K562 (cell line): ENCODE measurements around the gene SEC14L1. TPM values are rescaled to one million over a fixed set of nuclear protein-coding genes. Genes with fewer than 3 reads are reported as not detected.

ENCODE experiments used
- ATAC-seq: fragments of 200-7000 bp; cut with Tn5 transposase; 3 replicates; pipeline ENCODE4 v1.9.1; 2020; ENCODE audit warnings: moderate library complexity
- BruUV-seq: library from RNA; stranded (reverse); fragments of 400-500 nt; replicated peaks from 2 replicates; lab custom pipeline; 2021; lab: Mats Ljungman, UMichigan
- CTCF ChIA-PET: fragments of 300-600 bp; formaldehyde crosslinking; extraction: SDS; loops from one replicate; lab custom pipeline; 2021; ENCODE audit warnings: low intra/inter-chr PET ratio; lab: Yijun Ruan, JAX
- POLR2A ChIA-PET: fragments of 300-600, 350-650 bp; sonication (Branson Sonifier 250); formaldehyde crosslinking; extraction: SDS; loops from one replicate; lab custom pipeline; 2021; ENCODE audit warnings: antibody characterized with exemption, inconsistent platforms; lab: Yijun Ruan, JAX
- DNase-seq, 4 experiments: peaks; one replicate each; pipeline versions ENCODE4 v3.0.0 to v3.0.0-alpha.2; 2011 to 2018; ENCODE audit warnings: low spot score in 3 of 4, mixed read lengths in 3 of 4; ENCODE audit errors: extremely low read depth in 1 of 4
- FAIRE-seq: peaks from 2 replicates; lab custom pipeline; 2011; peaks lifted over from hg19 to GRCh38; lab: Jason Lieb, UNC
- H2AFZ ChIP-seq: 2 replicates; pipeline ENCODE4 v1.6.0; 2011; ENCODE audit warnings: low read depth, low read length, control low read depth, inconsistent platforms
- H3K27ac ChIP-seq: fragments of 200-600 bp; 3 replicates; pipeline ENCODE4 v1.8.0; 2011; ENCODE audit warnings: low read depth, mild to moderate bottlenecking, control low read depth, inconsistent platforms, low read length, moderate library complexity, mixed read lengths; ENCODE audit errors: extremely low read depth
- H3K27me3 ChIP-seq, 2 experiments: fragments of 300-600 bp in 1 of 2; 2 replicates in 1 of 2; 3 replicates in 1 of 2; pipeline versions ENCODE4 v1.6.0 to v1.8.0; 2011; ENCODE audit warnings: inconsistent platforms in 2 of 2, low read length in 2 of 2, mild to moderate bottlenecking in 1 of 2, mixed read lengths in 1 of 2, moderate library complexity in 1 of 2; ENCODE audit not compliant: control insufficient read depth in 2 of 2, insufficient read depth in 2 of 2
- H3K36me3 ChIP-seq: fragments of 300-600 bp; 3 replicates; pipeline ENCODE4 v1.8.0; 2011; ENCODE audit warnings: mild to moderate bottlenecking, low read length, inconsistent platforms; ENCODE audit not compliant: control insufficient read depth, insufficient read depth
- H3K4me1 ChIP-seq, 2 experiments: fragments of 200-600 bp in 1 of 2; replicated peaks in 1 of 2; 2 replicates in 1 of 2; 3 replicates in 1 of 2; pipeline versions ENCODE4 v1.5.1 to v1.8.0; 2011; ENCODE audit warnings: inconsistent platforms in 2 of 2, low read length in 2 of 2, mild to moderate bottlenecking in 1 of 2, mixed read lengths in 1 of 2, moderate library complexity in 1 of 2; ENCODE audit not compliant: control insufficient read depth in 2 of 2, insufficient read depth in 2 of 2
- H3K4me2 ChIP-seq: 2 replicates; pipeline ENCODE4 v1.6.1; 2011; ENCODE audit warnings: low read length, control low read depth, inconsistent platforms, mixed read lengths; ENCODE audit not compliant: insufficient read depth
- H3K4me3 ChIP-seq: fragments of 200-600 bp; sonication (generic), shearing (Covaris generic); 2 replicates; pipeline ENCODE4 v1.5.1; 2016; ENCODE audit warnings: control low read depth, inconsistent platforms
- H3K79me2 ChIP-seq: fragments of 200-600 bp; 3 replicates; pipeline ENCODE4 v1.8.0; 2011; ENCODE audit warnings: low read length, inconsistent platforms; ENCODE audit not compliant: control insufficient read depth, insufficient read depth
- H3K9ac ChIP-seq, 2 experiments: 2 replicates each; pipeline versions ENCODE4 v1.6.0 to v1.6.1; 2011; ENCODE audit warnings: low read depth in 2 of 2, low read length in 2 of 2, control low read depth in 1 of 2, inconsistent platforms in 1 of 2, mild to moderate bottlenecking in 1 of 2, mixed read lengths in 1 of 2; ENCODE audit not compliant: insufficient read depth in 1 of 2
- H3K9me1 ChIP-seq: one replicate; pipeline ENCODE4 v1.6.0; 2011; ENCODE audit warnings: inconsistent platforms, mild to moderate bottlenecking, low read length, moderate library complexity; ENCODE audit not compliant: control insufficient read depth, insufficient read depth
- H3K9me3 ChIP-seq: replicated peaks from 2 replicates; pipeline ENCODE4 v1.5.1; 2011; ENCODE audit warnings: low read depth, low read length, inconsistent platforms; ENCODE audit not compliant: control insufficient read depth, insufficient read depth
- H4K20me1 ChIP-seq: replicated peaks from 2 replicates; pipeline ENCODE4 v1.6.1; 2011; ENCODE audit warnings: low read length, inconsistent platforms, mixed read lengths; ENCODE audit not compliant: control insufficient read depth, insufficient read depth
- BMI1 ChIP-seq: fragments of 150-350 bp; IDR thresholded peaks from 2 replicates; pipeline ENCODE4 v1.6.1; 2014; ENCODE audit warnings: low read length
- CEBPB ChIP-seq: fragments of 450-650 bp; IDR thresholded peaks from 2 replicates; pipeline ENCODE4 v1.6.1; 2016; ENCODE audit warnings: missing genetic modification characterization, missing compliant biosample characterization
- PRDM10 ChIP-seq: fragments of 450-650 bp; IDR thresholded peaks from 2 replicates; pipeline ENCODE4 v1.6.1; 2018; ENCODE audit not compliant: partially characterized antibody
- SNRNP70 ChIP-seq: fragments of 200-400 bp; formaldehyde crosslinking; optimal IDR thresholded peaks from 2 replicates; pipeline ENCODE3; 2017; ENCODE audit warnings: low read depth, low read length
- ZNF79 ChIP-seq: fragments of 250-450 bp; sonication (Bioruptor Pico); IDR thresholded peaks from 2 replicates; pipeline ENCODE4 v1.4.0; 2020; ENCODE audit warnings: low read depth, mild to moderate bottlenecking, moderate library complexity
- WGBS: fragments of 100-300 bp; shearing (Covaris generic); methylation state at CpG from one replicate; pipeline ENCODE4 v1.1.6; 2016; ENCODE audit warnings: low coverage, mixed read lengths; ENCODE audit not compliant: insufficient coverage; ENCODE audit errors: missing lambda C conversion rate; 5-methylcytosine and 5-hydroxymethylcytosine counted together
- in situ Hi-C: fragments of 300-500 bp; cut with MboI; formaldehyde crosslinking; loops from 4 replicates; pipeline ENCODE4 v1.15.0; 2018; ENCODE audit warnings: inconsistent platforms, mixed read lengths
- intact Hi-C: fragments of 100-400 bp; cut with micrococcal nuclease; formaldehyde crosslinking; loops from 2 replicates; pipeline ENCODE4 v1.14.2; 2022
- polyA plus RNA-seq, 8 experiments: library from polyadenylated mRNA; depleted of rRNA in 4 of 8; stranded (reverse) in 5 of 8; unstranded in 3 of 8; fragments of >200 nt; fragmentation: Nextera tagmentation in 2 of 8; fragmentation: Illumina TruSeq in 1 of 8; extraction: Ambion mirVana in 2 of 8; extraction: Trizol in 1 of 8; gene quantifications; 2 replicates each; pipeline versions ENCODE4 v1.2.1 to v1.2.3, GENCODE V29; 2011 to 2014; ENCODE audit warnings: inconsistent platforms in 1 of 8, missing spikeins in 1 of 8
- total RNA-seq, 7 experiments: library from RNA; depleted of rRNA in 6 of 7; stranded (reverse); fragments of >200 nt in 6 of 7; fragmentation: Illumina TruSeq in 2 of 7; extraction: Trizol in 2 of 7; gene quantifications; 2 replicates each; pipeline versions ENCODE4 v1.2.1 to v1.2.3, GENCODE V29; 2011 to 2021; ENCODE audit warnings: low replicate concordance in 1 of 7
- TF ChIP-seq, protein P1 (sequence below): IDR thresholded peaks from 3 replicates; pipeline ENCODE4 v1.6.1; 2011; ENCODE audit warnings: borderline replicate concordance, mild to moderate bottlenecking; ENCODE audit not compliant: insufficient read length, insufficient read depth

SEC14L1 gene
- total and polyA plus RNA-seq, 9 of the 15 experiments (the other 6 are each of a cell fraction or from before 2014, with no cell fraction given), result 3.1 to 39.7 (median 15.2) TPM

- no peak for TF ChIP-seq PRDM10
- TF ChIP-seq, protein P1, sequence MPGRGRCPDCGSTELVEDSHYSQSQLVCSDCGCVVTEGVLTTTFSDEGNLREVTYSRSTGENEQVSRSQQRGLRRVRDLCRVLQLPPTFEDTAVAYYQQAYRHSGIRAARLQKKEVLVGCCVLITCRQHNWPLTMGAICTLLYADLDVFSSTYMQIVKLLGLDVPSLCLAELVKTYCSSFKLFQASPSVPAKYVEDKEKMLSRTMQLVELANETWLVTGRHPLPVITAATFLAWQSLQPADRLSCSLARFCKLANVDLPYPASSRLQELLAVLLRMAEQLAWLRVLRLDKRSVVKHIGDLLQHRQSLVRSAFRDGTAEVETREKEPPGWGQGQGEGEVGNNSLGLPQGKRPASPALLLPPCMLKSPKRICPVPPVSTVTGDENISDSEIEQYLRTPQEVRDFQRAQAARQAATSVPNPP, result no peak
- no peak for TF ChIP-seq SNRNP70
- no peak for TF ChIP-seq ZNF79 (CRISPR knock-in tag)
- no peak for TF ChIP-seq BMI1
- 0 out of 2 replicates have a peak, but pooled peaks have one; percentile 21 for TF ChIP-seq CEBPB (tag)
- Histone ChIP-seq H3K4me3 (no peak overlapping the region), H3K36me3 (no peaks in the 10 kb centered on the region), H3K79me2 (no peaks in the 10 kb centered on the region), H3K27ac (no peak overlapping the region), H3K4me2 (no peak overlapping the region), H4K20me1 (no peaks in the 10 kb centered on the region), H3K9ac (peak overlapping the region in 1 of 2 experiments; percentile 46; a peak in 1 of 4 replicates), H3K9me3 (no peaks in the 10 kb centered on the region), H3K27me3 (peaks cover 5 to 24% of the 10 kb centered on the region in 2 experiments; a peak in 4 of 5 replicates), H3K4me1 (peaks cover 0 to 8% of the 10 kb centered on the region in 2 experiments; a peak in 2 of 5 replicates), H3K9me1 (no peaks in the 10 kb centered on the region), H2AFZ (no peak overlapping the region)
- no peak for ATAC-seq
- no peak for DNase-seq
- no TSS peak for BruUV-seq
- intact Hi-C loops, result no loop called here
- WGBS, result 10% methylated on average over 21 of the region's 22 CpGs
- CTCF ChIA-PET, result no interaction called here
- FAIRE-seq, result no peak
- POLR2A ChIA-PET, result no interaction called here
- in situ Hi-C loops, result no loop called here
Measured at GRCh38 chr17:77264617-77265230, 124.0 kb downstream of the SEC14L1 start.
